Endothelial cell (in vitro differentiated cells): ENCODE results near the gene MCEMP1. TPM values are rescaled to one million over a fixed set of nuclear protein-coding genes. Genes with fewer than 3 reads are reported as not detected.

ENCODE experiments used
- DNase-seq: peaks from one replicate; pipeline ENCODE4 v3.0.0; 2021; ENCODE audit warnings: low spot score
- H3K27ac Mint-ChIP-seq: one replicate; pipeline ENCODE4 v1.8.0; 2021; ENCODE audit warnings: mixed read lengths, inconsistent platforms; ENCODE audit not compliant: unreplicated experiment
- H3K27me3 Mint-ChIP-seq: one replicate; pipeline ENCODE4 v1.8.0; 2021; ENCODE audit warnings: mild to moderate bottlenecking, moderate library complexity, mixed read lengths, inconsistent platforms; ENCODE audit not compliant: unreplicated experiment
- H3K36me3 Mint-ChIP-seq: one replicate; pipeline ENCODE4 v1.8.0; 2021; ENCODE audit warnings: mild to moderate bottlenecking, low read depth, mixed read lengths, inconsistent platforms; ENCODE audit not compliant: unreplicated experiment
- H3K4me1 Mint-ChIP-seq: one replicate; pipeline ENCODE4 v1.8.0; 2021; ENCODE audit warnings: mild to moderate bottlenecking, mixed read lengths, inconsistent platforms; ENCODE audit not compliant: unreplicated experiment
- H3K4me3 Mint-ChIP-seq: one replicate; pipeline ENCODE4 v1.8.0; 2021; ENCODE audit warnings: mild to moderate bottlenecking, mixed read lengths, inconsistent platforms; ENCODE audit not compliant: unreplicated experiment
- H3K9me3 Mint-ChIP-seq: one replicate; pipeline ENCODE4 v1.8.0; 2021; ENCODE audit warnings: mixed read lengths, inconsistent platforms; ENCODE audit not compliant: unreplicated experiment
- total RNA-seq: library from RNA; stranded (reverse); fragmentation: NEBNext Ultra II Directional; extraction: Animal tissue kit (Norgen Biotek cat#: 25700); gene quantifications from one replicate; pipeline ENCODE4 v1.2.1, GENCODE V29; 2021; ENCODE audit not compliant: unreplicated experiment
- TF ChIP-seq, protein P1 (sequence below): fragments of 200-600 bp; sonication (generic); IDR thresholded peaks from one replicate; pipeline ENCODE4 v1.5.0; 2021; ENCODE audit warnings: antibody characterized with exemption; ENCODE audit not compliant: unreplicated experiment

Gene MCEMP1
- total RNA-seq, 1 donor from 2014 or later: not detected

DNA sequence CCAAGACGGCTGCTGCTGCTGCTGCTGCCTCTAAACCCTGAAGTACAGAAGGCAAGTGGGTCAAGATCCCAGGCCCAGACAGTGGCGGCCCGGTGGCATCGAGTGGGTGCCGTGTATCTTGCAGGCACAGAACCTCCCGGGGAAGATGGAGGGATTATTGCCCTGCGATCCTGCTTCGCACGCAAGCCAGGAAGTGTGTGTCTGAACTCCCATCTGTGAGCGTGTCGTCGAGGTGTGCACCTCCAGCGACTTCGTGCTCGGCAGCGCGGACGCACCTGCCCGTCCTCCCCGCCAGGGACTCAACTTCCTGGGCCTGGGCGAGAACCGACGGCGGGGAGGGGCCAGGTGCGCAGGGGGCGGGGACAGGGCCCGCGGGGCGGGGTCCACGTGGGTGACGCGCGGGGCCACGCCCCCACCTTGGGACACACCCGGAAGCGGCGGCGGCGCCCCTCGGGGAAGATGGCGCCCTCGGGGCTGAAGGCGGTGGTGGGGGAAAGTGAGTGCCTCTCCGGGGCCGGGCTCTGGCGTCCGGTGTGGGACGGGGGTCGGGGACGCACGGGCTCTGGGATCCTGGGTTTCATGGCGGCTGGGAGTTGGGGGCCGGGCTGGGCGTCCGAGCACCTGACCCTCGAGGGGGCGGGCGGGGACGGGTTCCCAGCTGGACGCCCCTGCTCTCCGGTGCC lies 40.1 kb upstream of the MCEMP1 start, which contains the start of gene STXBP2:
Gene STXBP2 (plus strand): TSS at position 420 of the 683 bp plus-strand sequence. CDS start 40 bp downstream, at position 460.
- TF ChIP-seq, protein P1, sequence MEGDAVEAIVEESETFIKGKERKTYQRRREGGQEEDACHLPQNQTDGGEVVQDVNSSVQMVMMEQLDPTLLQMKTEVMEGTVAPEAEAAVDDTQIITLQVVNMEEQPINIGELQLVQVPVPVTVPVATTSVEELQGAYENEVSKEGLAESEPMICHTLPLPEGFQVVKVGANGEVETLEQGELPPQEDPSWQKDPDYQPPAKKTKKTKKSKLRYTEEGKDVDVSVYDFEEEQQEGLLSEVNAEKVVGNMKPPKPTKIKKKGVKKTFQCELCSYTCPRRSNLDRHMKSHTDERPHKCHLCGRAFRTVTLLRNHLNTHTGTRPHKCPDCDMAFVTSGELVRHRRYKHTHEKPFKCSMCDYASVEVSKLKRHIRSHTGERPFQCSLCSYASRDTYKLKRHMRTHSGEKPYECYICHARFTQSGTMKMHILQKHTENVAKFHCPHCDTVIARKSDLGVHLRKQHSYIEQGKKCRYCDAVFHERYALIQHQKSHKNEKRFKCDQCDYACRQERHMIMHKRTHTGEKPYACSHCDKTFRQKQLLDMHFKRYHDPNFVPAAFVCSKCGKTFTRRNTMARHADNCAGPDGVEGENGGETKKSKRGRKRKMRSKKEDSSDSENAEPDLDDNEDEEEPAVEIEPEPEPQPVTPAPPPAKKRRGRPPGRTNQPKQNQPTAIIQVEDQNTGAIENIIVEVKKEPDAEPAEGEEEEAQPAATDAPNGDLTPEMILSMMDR: no peak
- H3K4me3 Mint-ChIP-seq: peak within 1 kb of the TSS; percentile 88
- H3K27me3 Mint-ChIP-seq: peaks cover 18% of the 10 kb centered on the region
- H3K27ac Mint-ChIP-seq: no peak within 1 kb of the TSS
- peaks cover 10% of the 10 kb centered on the region for H3K36me3 Mint-ChIP-seq
- H3K9me3 Mint-ChIP-seq: no peaks in the 10 kb centered on the region
- no peaks in the 10 kb centered on the region for H3K4me1 Mint-ChIP-seq
- DNase-seq: peak; percentile 66

DNA sequence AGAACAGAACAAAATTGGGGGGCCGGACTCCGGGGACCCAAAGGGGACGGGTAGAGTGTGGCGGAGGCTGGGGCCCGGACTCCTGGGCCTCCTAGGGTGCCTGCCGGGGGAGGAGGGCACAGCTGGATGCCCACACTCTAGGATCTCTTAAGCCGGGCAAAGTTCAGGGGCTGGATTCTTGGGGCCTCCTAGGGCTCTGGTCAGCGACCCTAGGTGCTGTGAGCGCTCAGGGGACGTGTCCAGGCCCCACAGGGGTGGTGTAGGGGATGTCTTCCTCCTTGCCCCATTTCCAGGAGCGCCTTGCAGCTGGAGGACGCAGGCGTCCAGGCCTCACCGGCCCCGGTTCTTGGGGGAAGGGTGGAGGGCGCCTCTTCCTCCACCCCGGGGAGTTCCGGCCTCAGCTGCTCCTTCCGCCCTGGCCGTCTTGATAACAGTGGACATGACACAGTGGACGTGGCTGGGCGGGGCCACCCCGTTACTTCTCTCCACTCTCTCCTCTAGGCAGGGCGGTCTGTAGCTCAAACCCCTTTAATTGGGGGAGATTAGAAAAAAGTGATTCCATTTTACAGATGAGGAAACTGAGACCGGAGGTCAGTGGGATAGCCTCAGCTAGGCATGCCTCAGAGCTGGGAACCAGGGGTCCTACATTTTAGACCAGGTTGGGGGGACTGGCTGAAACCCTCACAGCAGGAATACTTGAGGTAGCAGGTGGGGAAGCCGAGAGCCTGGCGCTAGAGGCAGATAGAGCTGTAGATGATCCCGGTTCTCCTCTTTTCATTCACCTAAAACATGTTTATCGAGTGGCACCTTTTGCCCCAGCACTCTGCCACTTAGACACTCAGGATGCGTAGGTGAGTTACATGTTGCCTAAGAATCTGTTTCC lies 39.3 kb upstream of the MCEMP1 start:
- Mint-ChIP-seq H3K9me3 (no peaks in the 10 kb centered on the region), H3K27ac (no peak overlapping the region), H3K27me3 (peaks cover 18% of the 10 kb centered on the region), H3K4me3 (peak overlapping the region; percentile 80), H3K4me1 (no peaks in the 10 kb centered on the region), H3K36me3 (peaks cover 10% of the 10 kb centered on the region)
- DNase-seq: no peak
- TF ChIP-seq, protein P1: no peak

DNA sequence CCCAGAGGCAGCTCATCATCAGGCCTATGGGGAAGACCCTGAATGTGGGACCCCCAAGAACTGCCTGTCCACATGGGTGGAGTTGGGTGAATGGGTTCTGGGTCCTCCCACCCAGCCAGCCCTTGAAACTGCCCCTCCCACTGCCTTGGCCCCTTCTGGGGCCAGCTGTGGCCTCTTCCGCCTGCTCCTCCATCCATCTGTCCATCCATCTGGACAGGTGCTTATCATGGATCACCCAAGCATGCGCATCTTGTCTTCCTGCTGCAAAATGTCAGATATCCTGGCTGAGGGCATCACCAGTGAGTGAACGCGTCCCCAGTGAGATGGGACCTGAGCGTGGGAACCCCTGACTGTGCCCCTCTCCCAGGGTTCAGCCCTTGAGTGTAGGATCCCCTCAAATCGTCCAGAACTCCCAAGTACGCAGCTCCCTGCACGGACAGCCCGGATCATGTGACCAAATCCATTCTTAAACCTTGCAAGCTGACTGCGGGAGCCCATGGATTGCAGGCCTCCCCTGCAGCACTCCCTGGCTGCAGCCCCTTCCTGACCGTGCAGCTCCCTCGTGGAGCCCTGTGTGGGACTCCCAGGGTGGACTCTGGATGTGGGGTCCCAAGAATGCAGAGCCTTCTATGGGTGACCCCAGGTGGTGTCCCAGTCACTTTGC lies 38.0 kb upstream of the MCEMP1 start:
- H3K27me3 Mint-ChIP-seq: peaks cover 18% of the 10 kb centered on the region
- no peak overlapping the region for H3K27ac Mint-ChIP-seq
- no peaks in the 10 kb centered on the region for H3K9me3 Mint-ChIP-seq
- TF ChIP-seq, protein P1: no peak
- H3K36me3 Mint-ChIP-seq: peaks cover 10% of the 10 kb centered on the region
- no peak overlapping the region for H3K4me3 Mint-ChIP-seq
- no peaks in the 10 kb centered on the region for H3K4me1 Mint-ChIP-seq
- DNase-seq: no peak

DNA sequence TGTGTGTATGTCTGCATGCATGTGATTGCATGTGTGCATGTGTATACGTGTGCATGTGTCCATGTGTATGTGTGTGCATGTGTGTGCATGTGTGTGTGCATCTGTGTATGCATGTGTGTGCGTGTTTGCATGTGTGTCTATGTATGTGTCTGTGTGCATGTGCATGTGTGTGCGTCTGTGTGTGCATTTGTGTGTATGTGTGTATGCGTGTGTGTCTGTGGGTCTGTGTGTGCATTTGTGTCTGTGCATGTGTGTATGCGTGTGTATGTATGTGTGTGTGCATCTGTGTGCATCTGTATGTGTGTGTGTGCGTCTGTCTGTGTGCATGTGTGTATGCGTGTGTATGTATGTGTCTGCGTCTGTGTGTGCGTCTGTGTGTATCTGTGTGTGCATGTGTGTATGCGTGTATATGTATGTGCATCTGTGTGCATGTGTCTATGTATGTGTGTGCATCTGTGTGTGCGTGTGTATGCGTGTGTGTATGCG lies 37.0 kb upstream of the MCEMP1 start:
- no peak for DNase-seq
- no peak overlapping the region for H3K4me3 Mint-ChIP-seq
- no peaks in the 10 kb centered on the region for H3K9me3 Mint-ChIP-seq
- H3K27ac Mint-ChIP-seq: peak overlapping the region; percentile 52
- peaks cover 20% of the 10 kb centered on the region for H3K27me3 Mint-ChIP-seq
- H3K36me3 Mint-ChIP-seq: peaks cover 7% of the 10 kb centered on the region
- H3K4me1 Mint-ChIP-seq: no peaks in the 10 kb centered on the region
- TF ChIP-seq, protein P1: no peak
